Activated T-cell treated with anti-CD3 and anti-CD28 coated beads, Interleukin-2, amount 50 U/mL, for 48 hours (primary cell): Measurements from ENCODE around the gene ABHD5.

ENCODE experiments used
- DNase-seq, 2 experiments: peaks; one replicate each; pipeline ENCODE4 v3.0.0-alpha.2; 2020

ABHD5 gene

GRCh38 chr3:43686333-43686699, 4.4 kb upstream of the ABHD5 start:
- no peak for DNase-seq

- DNase-seq = no peak
Measured at GRCh38 chr3:43686700-43687498, 3.8 kb upstream of the ABHD5 start.

- no peak for DNase-seq
Measured at GRCh38 chr3:43687499-43687811, 3.3 kb upstream of the ABHD5 start.

- no peak for DNase-seq
Measured at GRCh38 chr3:43688245-43688650, 2.5 kb upstream of the ABHD5 start.

GRCh38 chr3:43689166-43689565, 1.6 kb upstream of the ABHD5 start:
- DNase-seq = no peak

- DNase-seq = no peak
Measured at GRCh38 chr3:43689766-43690399, 855 bp upstream of the ABHD5 start.

- peak; percentile 67 to 69 for DNase-seq
Measured at GRCh38 chr3:43691120-43691995, 620 bp downstream of the ABHD5 start.

- DNase-seq = no peak
Measured at GRCh38 chr3:43692085-43692855, 1.5 kb downstream of the ABHD5 start.

GRCh38 chr3:43692971-43693370, 2.2 kb downstream of the ABHD5 start:
- DNase-seq = no peak

- no peak for DNase-seq
Measured at GRCh38 chr3:43693594-43693993, 2.9 kb downstream of the ABHD5 start.

GRCh38 chr3:43695443-43695842, 4.7 kb downstream of the ABHD5 start:
- DNase-seq = no peak

- DNase-seq = no peak
Measured at GRCh38 chr3:43695863-43696262, 5.1 kb downstream of the ABHD5 start.

- no peak for DNase-seq
Measured at GRCh38 chr3:43696441-43696840, 5.7 kb downstream of the ABHD5 start.

GRCh38 chr3:43696881-43697280, 6.1 kb downstream of the ABHD5 start:
- no peak for DNase-seq

- DNase-seq = no peak
Measured at GRCh38 chr3:43699864-43700263, 9.1 kb downstream of the ABHD5 start.

GRCh38 chr3:43704697-43705096, 14.0 kb downstream of the ABHD5 start:
- no peak for DNase-seq

GRCh38 chr3:43706342-43706741, 15.6 kb downstream of the ABHD5 start:
- DNase-seq = no peak

- DNase-seq = no peak
Measured at GRCh38 chr3:43707266-43707665, 16.5 kb downstream of the ABHD5 start.

- no peak for DNase-seq
Measured at GRCh38 chr3:43707998-43708397, 17.3 kb downstream of the ABHD5 start.

- no peak for DNase-seq
Measured at GRCh38 chr3:43709022-43709421, 18.3 kb downstream of the ABHD5 start.

- no peak for DNase-seq
Measured at GRCh38 chr3:43710607-43711006, 19.9 kb downstream of the ABHD5 start.

GRCh38 chr3:43718296-43718695, 27.6 kb downstream of the ABHD5 start:
- DNase-seq = no peak

GRCh38 chr3:43723121-43723734, 32.5 kb downstream of the ABHD5 start:
- DNase-seq = no peak
